Mesenchymal stem cell (in vitro differentiated cells and primary cell): ENCODE measurements around the gene C10orf90.

Experiments used
- DNase-seq: peaks from one replicate; pipeline ENCODE4 v3.0.0-alpha.2; 2013
- H2AFZ ChIP-seq: one replicate; pipeline ENCODE4 v1.6.1; 2013; ENCODE audit warnings: low read depth, mild to moderate bottlenecking, control low read depth, inconsistent platforms, low read length, moderate library complexity
- H2AK5ac ChIP-seq: 2 replicates; pipeline ENCODE4 v1.6.1; 2013; ENCODE audit warnings: low read length, moderate library complexity, mild to moderate bottlenecking, inconsistent platforms; ENCODE audit not compliant: severe bottlenecking
- H2BK120ac ChIP-seq: one replicate; pipeline ENCODE4 v1.6.1; 2013; ENCODE audit warnings: low read depth, mild to moderate bottlenecking, inconsistent platforms, low read length, moderate library complexity
- H2BK12ac ChIP-seq, 2 experiments: one replicate each; pipeline ENCODE4 v1.6.1; 2013; ENCODE audit warnings: inconsistent platforms in 2 of 2, low read length in 2 of 2, mild to moderate bottlenecking in 2 of 2, moderate library complexity in 2 of 2, control low read depth in 1 of 2
- H2BK15ac ChIP-seq: one replicate; pipeline ENCODE4 v1.6.1; 2013; ENCODE audit warnings: mild to moderate bottlenecking, low read depth, inconsistent platforms; ENCODE audit not compliant: poor library complexity, severe bottlenecking
- H2BK5ac ChIP-seq: 2 replicates; pipeline ENCODE4 v1.6.1; 2013; ENCODE audit warnings: low read depth, mild to moderate bottlenecking, low read length, control low read depth, inconsistent platforms; ENCODE audit not compliant: poor library complexity, severe bottlenecking
- H3K14ac ChIP-seq, 2 experiments: one replicate each; pipeline ENCODE4 v1.6.1; 2013; ENCODE audit warnings: inconsistent platforms in 2 of 2, low read length in 2 of 2, control low read depth in 1 of 2, mild to moderate bottlenecking in 1 of 2, moderate library complexity in 1 of 2
- H3K18ac ChIP-seq, 2 experiments: one replicate each; pipeline ENCODE4 v1.6.1; 2013; ENCODE audit warnings: inconsistent platforms in 2 of 2, low read length in 2 of 2, control low read depth in 1 of 2, low read depth in 1 of 2, mild to moderate bottlenecking in 1 of 2
- H3K23ac ChIP-seq, 2 experiments: one replicate each; pipeline ENCODE4 v1.6.1; 2013; ENCODE audit warnings: inconsistent platforms in 2 of 2, low read length in 2 of 2, mild to moderate bottlenecking in 2 of 2, moderate library complexity in 2 of 2, control low read depth in 1 of 2
- H3K27ac ChIP-seq: 2 replicates; pipeline ENCODE4 v1.5.1; 2013; ENCODE audit warnings: mild to moderate bottlenecking, moderate library complexity, low read length, control low read depth, inconsistent platforms; ENCODE audit not compliant: poor library complexity, severe bottlenecking
- H3K27me3 ChIP-seq, 2 experiments: 2 replicates each; pipeline versions ENCODE4 v1.6.1 to v1.7.0; 2013; ENCODE audit warnings: low read length in 2 of 2, mild to moderate bottlenecking in 2 of 2, moderate library complexity in 2 of 2, control low read depth in 1 of 2, inconsistent platforms in 1 of 2; ENCODE audit not compliant: control insufficient read depth in 1 of 2, insufficient read depth in 1 of 2
- H3K36me3 ChIP-seq, 2 experiments: 2 replicates each; pipeline versions ENCODE4 v1.6.1 to v1.7.0; 2013; ENCODE audit warnings: low read length in 2 of 2, control low read depth in 1 of 2, inconsistent platforms in 1 of 2, low read depth in 1 of 2, mild to moderate bottlenecking in 1 of 2; ENCODE audit not compliant: insufficient read depth in 2 of 2, control insufficient read depth in 1 of 2
- H3K4ac ChIP-seq, 2 experiments: one replicate each; pipeline ENCODE4 v1.6.1; 2013; ENCODE audit warnings: inconsistent platforms in 2 of 2, low read length in 2 of 2, mild to moderate bottlenecking in 2 of 2, moderate library complexity in 2 of 2, control low read depth in 1 of 2, low read depth in 1 of 2
- H3K4me1 ChIP-seq: 2 replicates; pipeline ENCODE4 v1.6.1; 2013; ENCODE audit warnings: low read depth, low read length, control low read depth; ENCODE audit not compliant: control insufficient read depth, insufficient read depth
- H3K4me2 ChIP-seq: 2 replicates; pipeline ENCODE4 v1.6.1; 2013; ENCODE audit warnings: low read length, mild to moderate bottlenecking, inconsistent platforms; ENCODE audit not compliant: poor library complexity, severe bottlenecking
- H3K4me3 ChIP-seq, 2 experiments: 2 replicates each; pipeline versions ENCODE4 v1.5.1 to v1.7.0; 2013; ENCODE audit warnings: low read length in 2 of 2, mild to moderate bottlenecking in 2 of 2, control low read depth in 1 of 2, low read depth in 1 of 2; ENCODE audit not compliant: insufficient read depth in 1 of 2
- H3K79me1 ChIP-seq: replicated peaks from 2 replicates; pipeline ENCODE4 v1.6.1; 2013; ENCODE audit warnings: mild to moderate bottlenecking, control low read depth, low read length, inconsistent platforms; ENCODE audit not compliant: poor library complexity, severe bottlenecking
- H3K9ac ChIP-seq: 2 replicates; pipeline ENCODE4 v1.7.0; 2013; ENCODE audit warnings: mild to moderate bottlenecking, low read length, moderate library complexity
- H3K9me3 ChIP-seq: 2 replicates; pipeline ENCODE4 v1.7.0; 2013; ENCODE audit warnings: mild to moderate bottlenecking, low read length; ENCODE audit not compliant: control insufficient read depth
- H4K8ac ChIP-seq: one replicate; pipeline ENCODE4 v1.6.1; 2013; ENCODE audit warnings: inconsistent platforms, mild to moderate bottlenecking, low read length, moderate library complexity
- H4K91ac ChIP-seq: one replicate; pipeline ENCODE4 v1.6.1; 2013; ENCODE audit warnings: mild to moderate bottlenecking, low read length, inconsistent platforms
- WGBS: methylation state at CpG from one replicate; pipeline ENCODE4 v1.1.7; 2013; ENCODE audit warnings: mixed read lengths; 5-methylcytosine and 5-hydroxymethylcytosine counted together

C10orf90 gene

DNA sequence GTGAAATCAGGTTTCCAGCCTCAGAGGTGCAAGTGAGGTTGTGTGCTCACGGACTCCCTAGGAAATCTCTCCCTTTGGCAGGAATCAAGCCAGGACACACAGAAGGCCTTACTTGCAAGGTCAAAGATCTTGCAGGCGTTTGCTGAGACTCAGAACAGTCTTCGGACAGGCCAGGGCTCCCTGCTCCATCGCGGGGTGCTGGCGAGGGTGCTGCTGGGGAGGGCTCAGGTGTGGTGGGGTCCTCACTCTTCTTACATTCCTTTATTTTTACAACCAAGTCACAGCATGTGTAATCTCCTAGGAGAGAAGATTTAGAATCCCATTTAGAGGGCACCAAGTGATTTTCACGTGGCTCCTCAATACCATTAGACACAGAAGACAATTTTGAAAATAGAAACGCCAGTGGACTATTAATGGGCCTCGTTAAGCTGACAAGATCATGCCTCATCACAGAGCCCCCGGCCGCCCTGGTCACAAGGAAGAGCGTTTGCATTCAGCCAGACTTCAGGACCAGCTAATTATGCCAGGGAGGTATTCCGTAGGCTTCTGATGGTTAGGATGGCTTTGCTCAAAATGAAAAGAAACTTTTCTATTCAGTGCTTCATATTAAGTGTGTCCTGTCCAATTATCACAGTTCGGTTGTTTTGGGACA, 209.1 kb downstream of the C10orf90 start:
- Histone ChIP-seq H3K9me3 (no peaks in the 10 kb centered on the region), H2BK120ac (no peak overlapping the region), H3K79me1 (no peaks in the 10 kb centered on the region), H3K14ac (no peak overlapping the region), H3K27ac (no peak overlapping the region), H3K4me2 (no peak overlapping the region), H3K36me3 (no peaks in the 10 kb centered on the region), H3K18ac (peak overlapping the region in 1 of 2 experiments; percentile 63), H2AK5ac (peak overlapping the region; percentile 8), H3K27me3 (no peaks in the 10 kb centered on the region), H2AFZ (no peak overlapping the region), H3K4ac (peak overlapping the region in 1 of 2 experiments; percentile 9), H3K4me1 (peaks cover 20% of the 10 kb centered on the region), H2BK12ac (peak overlapping the region; percentile 11 to 73), H4K8ac (no peak overlapping the region), H4K91ac (no peak overlapping the region), H3K4me3 (no peak overlapping the region), H2BK5ac (no peak overlapping the region), H2BK15ac (no peak overlapping the region), H3K23ac (no peak overlapping the region), H3K9ac (no peak overlapping the region)
- no peak for DNase-seq
- 96% methylated on average over 11 of the region's 14 CpGs for WGBS

DNA sequence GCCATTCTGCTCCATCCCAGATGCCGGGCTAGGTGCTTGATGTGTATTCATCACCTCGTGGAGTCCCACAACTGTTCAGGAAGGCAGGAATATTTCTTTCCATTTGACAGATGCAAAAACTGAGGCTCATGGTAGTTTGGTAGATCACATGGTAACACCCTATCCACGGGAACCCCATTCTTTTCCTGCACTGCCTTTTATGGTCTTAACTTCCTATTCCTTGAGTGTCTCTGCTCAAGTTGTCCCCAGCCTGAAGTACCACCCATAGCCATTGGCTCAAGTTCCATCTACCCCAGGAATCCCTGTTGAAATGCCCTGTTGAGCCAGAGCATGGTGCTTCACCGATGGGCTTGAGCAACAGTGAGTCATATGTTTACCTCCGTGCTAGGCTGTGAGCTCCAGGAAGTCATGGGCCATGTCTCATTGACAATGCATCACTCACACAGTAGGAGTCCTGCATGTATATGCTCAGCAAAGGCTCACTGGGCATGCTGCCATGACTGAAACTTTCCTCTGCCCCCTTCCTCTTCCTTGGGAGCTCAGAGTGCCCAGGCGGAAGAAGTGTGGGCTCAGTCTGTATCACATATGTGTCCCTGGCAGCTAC, 210.5 kb downstream of the C10orf90 start:
- no peak overlapping the region for H3K4me2 ChIP-seq
- peak overlapping the region; percentile 67 for H4K91ac ChIP-seq
- no peak overlapping the region for H2BK5ac ChIP-seq
- no peaks in the 10 kb centered on the region for H3K27me3 ChIP-seq
- H2BK120ac ChIP-seq = peak overlapping the region; percentile 78
- no peak overlapping the region for H2AFZ ChIP-seq
- H3K4ac ChIP-seq = no peak overlapping the region
- H3K27ac ChIP-seq = peak overlapping the region; percentile 2
- H3K14ac ChIP-seq = peak overlapping the region in 1 of 2 experiments; percentile 3
- peak overlapping the region; percentile 59 for H3K9ac ChIP-seq
- H2AK5ac ChIP-seq = no peak overlapping the region
- peak overlapping the region in 1 of 2 experiments; percentile 6 for H3K4me3 ChIP-seq
- no peaks in the 10 kb centered on the region for H3K9me3 ChIP-seq
- DNase-seq = peak; percentile 96
- H2BK15ac ChIP-seq = peak overlapping the region; percentile 44
- no peaks in the 10 kb centered on the region for H3K79me1 ChIP-seq
- peak overlapping the region; percentile 70 to 88 for H3K18ac ChIP-seq
- H2BK12ac ChIP-seq = peak overlapping the region; percentile 81 to 88
- WGBS = 46% methylated on average over 6 of the region's 6 CpGs
- H4K8ac ChIP-seq = peak overlapping the region; percentile 35
- H3K36me3 ChIP-seq = no peaks in the 10 kb centered on the region
- peaks cover 18% of the 10 kb centered on the region for H3K4me1 ChIP-seq
- no peak overlapping the region for H3K23ac ChIP-seq

DNA sequence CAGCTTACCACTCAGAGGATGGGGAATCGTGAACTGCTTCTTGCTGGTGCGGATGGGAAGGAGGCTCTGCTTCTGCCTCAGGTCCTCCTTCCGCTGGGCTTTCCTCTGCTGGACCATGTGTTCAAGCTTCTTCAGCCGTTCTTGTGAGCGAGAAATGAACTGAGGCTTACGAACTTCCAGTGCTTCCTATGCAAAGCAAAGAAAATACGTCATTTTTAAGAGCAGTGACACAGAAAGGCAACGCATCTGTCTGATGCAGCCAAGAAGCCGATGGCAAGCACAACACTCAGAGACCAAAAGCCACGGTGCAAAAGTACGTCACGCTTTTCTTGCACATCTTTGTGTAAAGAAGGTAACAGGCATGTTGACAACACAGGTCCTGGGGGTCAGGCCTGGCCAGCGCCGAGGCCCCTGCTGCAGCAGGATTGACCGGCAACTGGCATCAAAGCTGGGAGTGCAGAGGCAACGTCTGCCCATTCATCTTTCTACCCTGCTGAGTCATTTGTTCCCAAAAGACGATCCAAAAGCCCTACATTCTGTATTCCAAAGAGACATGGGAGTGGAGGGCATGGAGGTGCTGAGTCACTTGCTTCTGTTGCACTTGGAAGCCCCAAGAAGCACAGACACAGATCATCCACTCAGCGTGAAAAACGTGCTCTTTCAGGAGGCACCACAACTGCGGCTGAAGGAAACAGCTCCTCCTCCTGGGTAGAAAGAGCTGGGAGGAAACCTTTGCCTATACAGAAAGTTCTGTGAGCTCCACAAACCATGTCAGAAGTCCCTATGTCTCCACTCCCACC, 211.3 kb downstream of the C10orf90 start:
- H3K27me3 ChIP-seq = no peaks in the 10 kb centered on the region
- H2AK5ac ChIP-seq = peak overlapping the region; percentile 2
- H2BK120ac ChIP-seq = peak overlapping the region; percentile 50
- H3K4me3 ChIP-seq = peak overlapping the region in 1 of 2 experiments; percentile 0
- H3K4me2 ChIP-seq = no peak overlapping the region
- DNase-seq = peak; percentile 88
- H3K4me1 ChIP-seq = peaks cover 18% of the 10 kb centered on the region
- H3K9me3 ChIP-seq = no peaks in the 10 kb centered on the region
- H4K8ac ChIP-seq = peak overlapping the region; percentile 70
- peak overlapping the region; percentile 2 for H3K27ac ChIP-seq
- peak overlapping the region; percentile 7 to 81 for H2BK12ac ChIP-seq
- no peaks in the 10 kb centered on the region for H3K36me3 ChIP-seq
- H3K9ac ChIP-seq = peak overlapping the region; percentile 59
- H4K91ac ChIP-seq = peak overlapping the region; percentile 76
- H3K4ac ChIP-seq = no peak overlapping the region
- H2BK5ac ChIP-seq = no peak overlapping the region
- no peaks in the 10 kb centered on the region for H3K79me1 ChIP-seq
- no peak overlapping the region for H2AFZ ChIP-seq
- peak overlapping the region; percentile 41 for H2BK15ac ChIP-seq
- H3K18ac ChIP-seq = peak overlapping the region; percentile 34 to 88
- WGBS = 77% methylated on average over 18 of the region's 20 CpGs
- no peak overlapping the region for H3K14ac ChIP-seq
- no peak overlapping the region for H3K23ac ChIP-seq

DNA sequence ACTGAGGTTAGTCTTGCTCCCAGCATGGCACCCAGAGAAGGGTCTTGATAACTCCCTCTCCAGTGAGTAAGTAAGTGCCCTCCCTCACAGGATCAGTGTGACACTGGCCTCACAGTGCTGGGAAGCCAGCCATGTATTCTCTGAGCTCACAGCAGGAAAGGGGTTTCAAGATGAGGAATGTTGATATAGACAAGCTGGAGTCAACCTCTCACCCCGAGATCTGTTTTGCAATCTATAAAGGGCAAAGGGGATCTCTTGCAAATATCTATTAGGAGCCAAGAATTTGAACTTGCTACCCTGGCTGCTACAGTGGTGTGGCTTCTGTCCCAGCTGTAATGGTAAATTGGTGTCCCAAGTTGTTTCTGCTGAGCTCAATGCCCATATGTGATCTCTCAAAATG, 212.0 kb downstream of the C10orf90 start:
- peak overlapping the region; percentile 2 for H2AK5ac ChIP-seq
- H3K4me2 ChIP-seq = no peak overlapping the region
- H2BK5ac ChIP-seq = no peak overlapping the region
- H3K27ac ChIP-seq = no peak overlapping the region
- peak overlapping the region; percentile 7 for H2BK120ac ChIP-seq
- H3K4me3 ChIP-seq = peak overlapping the region in 1 of 2 experiments; percentile 0
- H3K27me3 ChIP-seq = no peaks in the 10 kb centered on the region
- no peak overlapping the region for H2AFZ ChIP-seq
- H3K79me1 ChIP-seq = no peaks in the 10 kb centered on the region
- no peak overlapping the region for H3K4ac ChIP-seq
- no peak overlapping the region for H3K23ac ChIP-seq
- H2BK12ac ChIP-seq = peak overlapping the region in 1 of 2 experiments; percentile 81
- no peak overlapping the region for H4K91ac ChIP-seq
- H2BK15ac ChIP-seq = peak overlapping the region; percentile 41
- DNase-seq = peak; percentile 64
- peak overlapping the region; percentile 70 for H4K8ac ChIP-seq
- peaks cover 18% of the 10 kb centered on the region for H3K4me1 ChIP-seq
- peak overlapping the region; percentile 40 for H3K9ac ChIP-seq
- WGBS = 29% methylated on average over 1 of the region's 1 CpG
- H3K14ac ChIP-seq = no peak overlapping the region
- no peaks in the 10 kb centered on the region for H3K9me3 ChIP-seq
- peak overlapping the region; percentile 15 to 88 for H3K18ac ChIP-seq
- no peaks in the 10 kb centered on the region for H3K36me3 ChIP-seq
